Activated CD4-positive, alpha-beta T cell treated with anti-CD3 and anti-CD28 coated beads for 1 hour (primary cell): ENCODE data around the gene AXIN2.
"Not testable (repeated sequence)": the region's sequence is repeated elsewhere in the genome, so short reads cannot be mapped to it uniquely, and the experiment has no call there.

Source experiments
- DNase-seq: peaks from one replicate; pipeline ENCODE4 v3.0.0-alpha.2; 2020

Gene AXIN2

GRCh38 chr17:65515959-65516948 lies 45.2 kb downstream of the AXIN2 start:
- no peak for DNase-seq

GRCh38 chr17:65515512-65515911 lies 45.9 kb downstream of the AXIN2 start:
- DNase-seq: no peak

GRCh38 chr17:65514541-65514940 lies 46.9 kb downstream of the AXIN2 start:
- no peak for DNase-seq

GRCh38 chr17:65514082-65514481 lies 47.4 kb downstream of the AXIN2 start:
- DNase-seq: no peak

- no peak for DNase-seq
Observed at GRCh38 chr17:65511316-65511715, 50.1 kb downstream of the AXIN2 start.

GRCh38 chr17:65509032-65509431 lies 52.4 kb downstream of the AXIN2 start:
- DNase-seq: no peak

- not testable (repeated sequence) for DNase-seq
Observed at GRCh38 chr17:65504673-65505072, 56.8 kb downstream of the AXIN2 start.

- no peak for DNase-seq
Observed at GRCh38 chr17:65504141-65504540, 57.3 kb downstream of the AXIN2 start.

GRCh38 chr17:65503557-65503956 lies 57.9 kb downstream of the AXIN2 start:
- DNase-seq: no peak

GRCh38 chr17:65498816-65499215 lies 62.6 kb downstream of the AXIN2 start:
- DNase-seq: no peak

- no peak for DNase-seq
Observed at GRCh38 chr17:65496801-65497200, 64.6 kb downstream of the AXIN2 start.

- no peak for DNase-seq
Observed at GRCh38 chr17:65495122-65496055, 66.1 kb downstream of the AXIN2 start.

- no peak for DNase-seq
Observed at GRCh38 chr17:65489413-65490155, 71.9 kb downstream of the AXIN2 start.

GRCh38 chr17:65488665-65489064 lies 72.8 kb downstream of the AXIN2 start:
- DNase-seq: no peak

- no peak for DNase-seq
Observed at GRCh38 chr17:65487990-65488389, 73.5 kb downstream of the AXIN2 start.

GRCh38 chr17:65487161-65487560 lies 74.3 kb downstream of the AXIN2 start:
- no peak for DNase-seq

- DNase-seq: no peak
Observed at GRCh38 chr17:65485388-65486299, 75.8 kb downstream of the AXIN2 start.

GRCh38 chr17:65484405-65484804 lies 77.0 kb downstream of the AXIN2 start:
- DNase-seq: not testable (repeated sequence)

GRCh38 chr17:65483438-65483837 lies 78.0 kb downstream of the AXIN2 start:
- DNase-seq: no peak

GRCh38 chr17:65482201-65482600 lies 79.2 kb downstream of the AXIN2 start:
- DNase-seq: no peak

- no peak for DNase-seq
Observed at GRCh38 chr17:65479282-65479681, 82.2 kb downstream of the AXIN2 start.
